Mesendoderm (in vitro differentiated cells): ENCODE data around the gene LRRC3.

Experiments
- DNase-seq: peaks from one replicate; pipeline ENCODE4 v3.0.0; 2013
- H2AK5ac ChIP-seq: 2 replicates; pipeline ENCODE4 v1.6.1; 2013; ENCODE audit warnings: low read length, inconsistent platforms
- H2BK120ac ChIP-seq: 2 replicates; pipeline ENCODE4 v1.6.1; 2013; ENCODE audit warnings: low read depth, mild to moderate bottlenecking, low read length, moderate library complexity, mixed read lengths
- H2BK15ac ChIP-seq: replicated peaks from 2 replicates; pipeline ENCODE4 v1.6.1; 2013; ENCODE audit warnings: low read depth, mild to moderate bottlenecking, moderate library complexity
- H2BK5ac ChIP-seq: 2 replicates; pipeline ENCODE4 v1.6.1; 2013; ENCODE audit warnings: low read length, inconsistent platforms
- H3K18ac ChIP-seq: 2 replicates; pipeline ENCODE4 v1.6.1; 2013; ENCODE audit warnings: mild to moderate bottlenecking, low read length, mixed read lengths
- H3K23ac ChIP-seq: one replicate; pipeline ENCODE4 v1.6.1; 2013; ENCODE audit warnings: low read length
- H3K27ac ChIP-seq: 2 replicates; pipeline ENCODE4 v1.5.1; 2013; ENCODE audit warnings: low read depth, mild to moderate bottlenecking, inconsistent platforms, low read length, moderate library complexity
- H3K27me3 ChIP-seq: 2 replicates; pipeline ENCODE4 v1.6.1; 2013; ENCODE audit warnings: low read length, control low read depth, mild to moderate bottlenecking, inconsistent platforms; ENCODE audit not compliant: insufficient read depth, poor library complexity
- H3K36me3 ChIP-seq: 2 replicates; pipeline ENCODE4 v1.6.1; 2013; ENCODE audit warnings: low read length, inconsistent platforms; ENCODE audit not compliant: control insufficient read depth, insufficient read depth
- H3K4ac ChIP-seq: one replicate; pipeline ENCODE4 v1.6.1; 2013; ENCODE audit warnings: low read depth, mild to moderate bottlenecking, low read length, moderate library complexity
- H3K4me1 ChIP-seq: 2 replicates; pipeline ENCODE4 v1.6.1; 2013; ENCODE audit warnings: low read depth, low read length, inconsistent platforms; ENCODE audit not compliant: control insufficient read depth
- H3K4me2 ChIP-seq: 2 replicates; pipeline ENCODE4 v1.6.1; 2013; ENCODE audit warnings: low read length
- H3K4me3 ChIP-seq: 2 replicates; pipeline ENCODE4 v1.5.1; 2013; ENCODE audit warnings: mild to moderate bottlenecking, low read length
- H3K56ac ChIP-seq: one replicate; pipeline ENCODE4 v1.6.1; 2013; ENCODE audit warnings: low read length
- H3K79me1 ChIP-seq: 2 replicates; pipeline ENCODE4 v1.6.1; 2013; ENCODE audit warnings: low read length, inconsistent platforms
- H3K79me2 ChIP-seq: 2 replicates; pipeline ENCODE4 v1.6.1; 2013; ENCODE audit warnings: mild to moderate bottlenecking, low read length; ENCODE audit not compliant: control insufficient read depth, insufficient read depth
- H3K9ac ChIP-seq: 2 replicates; pipeline ENCODE4 v1.6.1; 2013; ENCODE audit warnings: low read length, inconsistent platforms
- H4K5ac ChIP-seq: one replicate; pipeline ENCODE4 v1.6.1; 2013; ENCODE audit warnings: low read length
- H4K8ac ChIP-seq: one replicate; pipeline ENCODE4 v1.6.1; 2013; ENCODE audit warnings: low read depth, mild to moderate bottlenecking, control low read depth, low read length, moderate library complexity
- WGBS: extraction: QIAGEN DNeasy Blood & Tissue Kit; methylation state at CpG from one replicate; pipeline ENCODE4 v1.1.7; 2013; ENCODE audit warnings: low lambda C conversion rate, missing lambda C conversion rate; ENCODE audit not compliant: insufficient coverage; ENCODE audit errors: extremely low coverage; 5-methylcytosine and 5-hydroxymethylcytosine counted together

Gene LRRC3

DNA sequence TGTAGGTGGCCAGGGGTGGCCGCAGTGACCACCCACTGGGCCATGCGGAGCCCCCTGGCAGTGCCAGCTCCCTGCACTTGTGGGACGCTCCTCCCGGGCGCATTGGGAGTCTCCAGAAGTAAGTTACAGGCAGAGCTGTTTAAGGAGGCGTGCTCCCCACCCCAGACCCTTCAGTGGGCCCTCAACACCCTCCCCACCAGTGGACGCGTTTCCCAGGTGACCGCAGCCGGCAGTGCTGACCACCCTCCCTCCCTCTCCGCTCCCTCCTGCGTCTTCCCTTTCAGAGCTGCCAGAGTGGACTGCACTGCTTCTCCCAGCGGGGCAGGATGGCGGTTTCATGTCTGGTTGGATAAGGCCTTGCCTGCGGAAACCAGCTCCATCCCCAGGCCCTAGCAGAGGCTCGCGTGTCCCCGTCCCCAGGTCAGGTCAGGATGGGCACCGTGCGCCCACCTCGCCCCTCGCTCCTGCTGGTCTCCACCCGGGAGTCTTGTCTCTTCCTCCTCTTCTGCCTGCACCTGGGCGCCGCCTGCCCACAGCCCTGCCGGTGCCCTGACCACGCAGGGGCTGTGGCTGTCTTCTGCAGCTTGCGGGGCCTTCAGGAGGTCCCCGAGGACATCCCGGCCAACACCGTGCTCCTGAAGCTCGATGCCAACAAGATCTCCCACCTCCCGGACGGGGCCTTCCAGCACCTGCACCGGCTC, 1.1 kb downstream of the LRRC3 start:
- no peak overlapping the region for H3K27ac ChIP-seq
- peak overlapping the region; percentile 68 for H3K9ac ChIP-seq
- no peak overlapping the region for H3K4me3 ChIP-seq
- H2BK15ac ChIP-seq = no peak overlapping the region
- peak overlapping the region; percentile 79 for H3K56ac ChIP-seq
- H2BK120ac ChIP-seq = no peak overlapping the region
- no peak overlapping the region for H2AK5ac ChIP-seq
- H3K4ac ChIP-seq = no peak overlapping the region
- no peaks in the 10 kb centered on the region for H3K27me3 ChIP-seq
- no peak overlapping the region for H4K5ac ChIP-seq
- no peaks in the 10 kb centered on the region for H3K36me3 ChIP-seq
- no peak overlapping the region for H4K8ac ChIP-seq
- no peak for DNase-seq
- no peak overlapping the region for H2BK5ac ChIP-seq
- peak overlapping the region; percentile 84 for H3K4me2 ChIP-seq
- no peaks in the 10 kb centered on the region for H3K4me1 ChIP-seq
- WGBS = no CpG with 5 or more reads among the region's 35 CpGs
- no peak overlapping the region for H3K23ac ChIP-seq
- H3K79me2 ChIP-seq = no peaks in the 10 kb centered on the region
- peaks cover 2% of the 10 kb centered on the region for H3K79me1 ChIP-seq
- H3K18ac ChIP-seq = no peak overlapping the region

DNA sequence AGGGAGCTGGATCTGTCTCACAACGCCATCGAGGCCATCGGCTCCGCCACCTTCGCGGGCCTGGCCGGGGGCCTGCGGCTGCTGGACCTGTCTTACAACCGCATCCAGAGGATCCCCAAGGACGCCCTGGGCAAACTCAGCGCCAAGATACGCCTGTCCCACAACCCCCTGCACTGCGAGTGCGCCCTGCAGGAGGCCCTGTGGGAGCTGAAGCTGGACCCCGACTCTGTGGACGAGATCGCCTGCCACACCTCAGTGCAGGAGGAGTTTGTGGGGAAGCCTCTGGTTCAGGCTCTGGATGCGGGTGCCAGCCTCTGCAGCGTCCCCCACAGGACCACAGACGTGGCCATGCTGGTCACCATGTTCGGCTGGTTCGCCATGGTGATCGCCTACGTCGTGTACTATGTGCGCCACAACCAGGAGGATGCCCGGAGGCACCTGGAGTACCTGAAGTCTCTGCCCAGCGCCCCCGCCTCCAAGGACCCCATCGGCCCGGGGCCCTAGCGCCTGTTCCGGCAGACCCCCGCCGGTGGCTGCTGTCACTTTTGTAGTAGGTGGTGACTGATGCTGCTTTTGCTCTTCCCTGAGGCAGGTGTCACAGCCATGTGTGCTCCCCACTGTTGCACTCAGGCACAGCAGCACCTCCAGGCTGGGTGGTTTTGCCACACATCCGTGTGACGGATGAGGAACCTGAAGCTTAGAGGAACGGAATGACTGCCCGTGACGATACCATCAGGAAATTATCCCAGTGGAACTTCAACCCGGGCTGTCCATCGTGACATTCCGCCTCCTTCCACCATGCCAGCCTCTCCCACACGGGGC, 1.8 kb downstream of the LRRC3 start:
- Histone ChIP-seq H3K27me3 (no peaks in the 10 kb centered on the region), H2AK5ac (no peak overlapping the region), H3K9ac (no peak overlapping the region), H4K5ac (no peak overlapping the region), H3K23ac (no peak overlapping the region), H3K79me2 (no peaks in the 10 kb centered on the region), H3K56ac (no peak overlapping the region), H2BK15ac (no peak overlapping the region), H3K18ac (no peak overlapping the region), H2BK5ac (no peak overlapping the region), H3K27ac (no peak overlapping the region), H3K4ac (no peak overlapping the region), H3K4me1 (no peaks in the 10 kb centered on the region), H2BK120ac (no peak overlapping the region), H3K36me3 (no peaks in the 10 kb centered on the region), H3K4me3 (no peak overlapping the region), H3K79me1 (peaks cover 2% of the 10 kb centered on the region), H3K4me2 (no peak overlapping the region), H4K8ac (no peak overlapping the region)
- no peak for DNase-seq
- WGBS = no CpG with 5 or more reads among the region's 44 CpGs

DNA sequence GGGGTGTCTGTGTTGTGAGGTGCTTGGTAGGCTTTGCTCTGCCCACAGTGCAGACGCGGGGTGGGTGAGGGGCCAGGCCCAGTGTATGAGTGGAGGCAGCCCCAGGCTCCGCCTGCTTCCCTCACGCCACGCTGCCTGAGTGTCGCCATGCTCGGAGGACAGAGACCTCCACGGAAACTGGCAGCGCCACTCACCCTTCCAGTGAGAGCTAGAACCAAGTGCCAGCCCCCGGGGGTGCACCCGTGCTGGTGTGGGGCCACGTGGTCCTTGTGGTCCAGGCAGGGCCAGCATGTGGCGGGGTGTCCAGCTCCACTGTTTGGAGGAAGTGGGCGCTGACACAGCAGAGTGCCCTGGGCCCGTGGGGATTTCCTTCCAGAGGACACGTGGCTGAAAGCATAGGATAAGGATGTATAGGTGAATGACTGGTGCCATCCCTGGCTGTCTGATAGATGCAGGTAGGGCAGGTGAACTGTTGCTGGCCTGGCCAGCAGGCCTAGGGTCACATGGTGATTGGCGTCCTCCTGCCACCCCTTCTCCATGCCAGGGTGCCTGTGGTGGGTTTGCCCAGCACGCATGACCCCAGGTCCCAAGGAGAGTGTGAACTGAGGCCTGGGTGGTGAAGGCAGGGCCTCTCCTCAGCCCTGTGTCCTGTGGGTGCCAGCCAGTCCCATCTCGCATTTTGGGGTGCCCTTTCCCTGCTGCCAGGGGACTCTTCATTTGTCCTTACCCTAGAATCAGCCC, 3.8 kb downstream of the LRRC3 start:
- no peak overlapping the region for H2BK15ac ChIP-seq
- no CpG with 5 or more reads among the region's 19 CpGs for WGBS
- DNase-seq = no peak

DNA sequence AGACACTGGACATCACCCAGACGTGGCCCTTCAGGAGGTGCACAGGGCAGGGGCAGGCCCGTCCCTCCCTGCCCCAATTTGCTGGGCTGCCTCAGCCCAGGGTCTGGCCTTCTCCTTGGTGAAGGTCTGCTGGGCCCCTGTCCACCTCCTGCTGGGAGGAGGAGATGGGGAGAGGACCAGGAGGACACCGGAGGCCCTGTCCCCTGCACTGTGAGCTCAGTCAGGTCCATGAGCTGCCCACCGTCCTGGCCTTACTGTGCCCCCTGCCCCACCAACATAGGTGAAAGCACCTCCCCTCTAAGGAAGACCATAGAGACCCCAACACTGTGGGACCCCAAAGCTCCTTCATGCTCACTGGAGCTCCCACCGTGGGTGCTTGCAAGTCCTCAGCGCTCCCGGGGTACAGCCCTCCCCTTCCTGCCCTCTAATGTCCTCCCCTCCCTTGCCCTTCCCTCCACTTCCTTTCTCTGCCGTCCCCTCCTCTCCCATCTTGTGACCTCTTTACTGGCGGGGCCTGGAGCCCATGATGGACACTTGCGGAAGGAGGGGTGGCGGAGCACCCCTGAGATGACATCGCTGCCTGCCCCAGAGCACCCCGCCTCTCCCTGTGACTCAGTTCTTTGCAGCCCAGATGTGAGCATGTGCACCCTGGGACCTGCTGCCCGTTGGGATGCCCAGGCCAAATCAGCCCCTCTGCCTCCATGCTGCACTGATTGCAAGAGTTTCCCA, 4.6 kb downstream of the LRRC3 start:
- no peak overlapping the region for H2BK15ac ChIP-seq
- no peak overlapping the region for H3K18ac ChIP-seq
- H3K79me2 ChIP-seq = no peaks in the 10 kb centered on the region
- no peak overlapping the region for H2AK5ac ChIP-seq
- DNase-seq = no peak
- no peaks in the 10 kb centered on the region for H3K27me3 ChIP-seq
- no peak overlapping the region for H3K4me2 ChIP-seq
- no peak overlapping the region for H4K8ac ChIP-seq
- H3K4ac ChIP-seq = no peak overlapping the region
- no peak overlapping the region for H3K27ac ChIP-seq
- H3K23ac ChIP-seq = no peak overlapping the region
- H3K4me1 ChIP-seq = no peaks in the 10 kb centered on the region
- H4K5ac ChIP-seq = no peak overlapping the region
- WGBS = no CpG with 5 or more reads among the region's 14 CpGs
- no peak overlapping the region for H2BK5ac ChIP-seq
- H3K4me3 ChIP-seq = no peak overlapping the region
- no peaks in the 10 kb centered on the region for H3K36me3 ChIP-seq
- H3K79me1 ChIP-seq = peaks cover 2% of the 10 kb centered on the region
- H3K56ac ChIP-seq = no peak overlapping the region
- no peak overlapping the region for H2BK120ac ChIP-seq
- H3K9ac ChIP-seq = no peak overlapping the region

More for the DNA sequence above, 3.8 kb downstream of the LRRC3 start:
- H2AK5ac ChIP-seq = no peak overlapping the region
- H3K79me1 ChIP-seq = peaks cover 2% of the 10 kb centered on the region
- no peak overlapping the region for H4K5ac ChIP-seq
- H3K4me1 ChIP-seq = no peaks in the 10 kb centered on the region
- no peak overlapping the region for H3K27ac ChIP-seq
- no peak overlapping the region for H3K23ac ChIP-seq
- H3K4me3 ChIP-seq = no peak overlapping the region
- no peak overlapping the region for H4K8ac ChIP-seq
- H3K4ac ChIP-seq = no peak overlapping the region
- no peaks in the 10 kb centered on the region for H3K79me2 ChIP-seq
- no peak overlapping the region for H3K18ac ChIP-seq
- H3K27me3 ChIP-seq = no peaks in the 10 kb centered on the region
- no peak overlapping the region for H2BK120ac ChIP-seq
- H3K56ac ChIP-seq = no peak overlapping the region
- no peak overlapping the region for H3K4me2 ChIP-seq
- H3K36me3 ChIP-seq = no peaks in the 10 kb centered on the region
- H3K9ac ChIP-seq = no peak overlapping the region
- H2BK5ac ChIP-seq = no peak overlapping the region

DNA sequence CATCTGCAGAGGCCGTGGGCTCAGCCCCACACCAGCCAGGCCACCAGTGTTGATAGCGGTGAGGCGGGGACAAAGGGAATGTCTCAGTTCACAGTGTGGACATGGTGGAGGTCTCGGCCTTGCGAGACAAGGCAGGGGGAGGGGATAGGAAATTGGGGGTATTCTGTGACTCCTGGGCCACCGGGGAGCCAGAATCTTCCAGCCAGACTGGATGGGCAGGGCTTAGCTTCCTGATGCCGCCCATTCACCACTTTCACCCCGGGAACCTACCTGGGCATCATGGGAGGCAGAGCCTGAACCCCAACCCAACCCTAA, 5.1 kb downstream of the LRRC3 start:
- DNase-seq = no peak
- H3K4me1 ChIP-seq = no peaks in the 10 kb centered on the region
- H3K79me2 ChIP-seq = no peaks in the 10 kb centered on the region
- H3K79me1 ChIP-seq = peaks cover 2% of the 10 kb centered on the region
- no peaks in the 10 kb centered on the region for H3K36me3 ChIP-seq
- H2BK15ac ChIP-seq = no peak overlapping the region
- H3K56ac ChIP-seq = no peak overlapping the region
- H4K5ac ChIP-seq = no peak overlapping the region
- no peaks in the 10 kb centered on the region for H3K27me3 ChIP-seq
- no CpG with 5 or more reads among the region's 8 CpGs for WGBS
- no peak overlapping the region for H2BK5ac ChIP-seq
- no peak overlapping the region for H3K18ac ChIP-seq
- no peak overlapping the region for H2BK120ac ChIP-seq
- no peak overlapping the region for H3K4ac ChIP-seq
- H3K27ac ChIP-seq = no peak overlapping the region
- no peak overlapping the region for H3K23ac ChIP-seq
- H2AK5ac ChIP-seq = no peak overlapping the region
- H3K4me3 ChIP-seq = no peak overlapping the region
- H3K9ac ChIP-seq = no peak overlapping the region
- no peak overlapping the region for H4K8ac ChIP-seq
- no peak overlapping the region for H3K4me2 ChIP-seq
